Nephron (organoid): ENCODE measurements around the gene PIGO.

Experiments
- H3K27ac Mint-ChIP-seq, 3 experiments: 2 replicates each; pipeline ENCODE4 v1.8.0; 2020; ENCODE audit warnings: mixed read lengths in 3 of 3, mild to moderate bottlenecking in 2 of 3, moderate library complexity in 1 of 3
- H3K27me3 Mint-ChIP-seq: 2 replicates; pipeline ENCODE4 v1.8.0; 2021; ENCODE audit warnings: low read depth, mild to moderate bottlenecking, moderate library complexity, mixed read lengths
- H3K36me3 Mint-ChIP-seq: 2 replicates; pipeline ENCODE4 v1.8.0; 2020; ENCODE audit warnings: low read depth, mixed read lengths
- H3K4me1 Mint-ChIP-seq: 2 replicates; pipeline ENCODE4 v1.8.0; 2020; ENCODE audit warnings: mixed read lengths
- H3K4me3 Mint-ChIP-seq, 3 experiments: 2 replicates each; pipeline ENCODE4 v1.8.0; 2020; ENCODE audit warnings: mild to moderate bottlenecking in 3 of 3, mixed read lengths in 3 of 3, moderate library complexity in 2 of 3
- H3K9me3 Mint-ChIP-seq: 2 replicates; pipeline ENCODE4 v1.8.0; 2020; ENCODE audit warnings: mixed read lengths
- CTCF ChIP-seq, 3 experiments: fragments of 200-600 bp; sonication (generic); IDR thresholded peaks; one replicate each; pipeline ENCODE4 v1.5.0; 2021; ENCODE audit warnings: antibody characterized with exemption in 3 of 3; ENCODE audit not compliant: unreplicated experiment in 3 of 3

Gene PIGO

GRCh38 chr9:35096035-35096849, at the start of gene PIGO:
TSS of gene PIGO (minus strand) at chr9:35096591. CDS start at chr9:35095565, 1,026 bp downstream.
- Mint-ChIP-seq H3K9me3 (no peaks in the 10 kb centered on the region), H3K4me3 (peak within 1 kb of the TSS; percentile 88 to 90 (median 89))

GRCh38 chr9:35142037-35142436, 45.6 kb upstream of the PIGO start:
- Mint-ChIP-seq H3K36me3 (no peaks in the 10 kb centered on the region), H3K27ac (no peak overlapping the region), H3K27me3 (no peaks in the 10 kb centered on the region), H3K4me1 (no peaks in the 10 kb centered on the region), H3K9me3 (peaks cover 28% of the 10 kb centered on the region), H3K4me3 (no peak overlapping the region)
- no peak for TF ChIP-seq CTCF (IDR thresholded peaks at IDR 0.05; ENCODE audit: unreplicated experiment in 3 of 3)

More at GRCh38 chr9:35096035-35096849, at the start of gene PIGO:
- Mint-ChIP-seq H3K27me3 (no peaks in the 10 kb centered on the region), H3K27ac (peak within 1 kb of the TSS; percentile 63 to 94 (median 90)), H3K36me3 (peaks cover 32% of the 10 kb centered on the region), H3K4me1 (peaks cover 9% of the 10 kb centered on the region)
- peak; percentile 78 to 89 (median 79) for TF ChIP-seq CTCF (IDR thresholded peaks at IDR 0.05; ENCODE audit: unreplicated experiment in 3 of 3)

- no peaks in the 10 kb centered on the region for H3K4me1 Mint-ChIP-seq
- no peak for TF ChIP-seq CTCF (IDR thresholded peaks at IDR 0.05; ENCODE audit: unreplicated experiment in 3 of 3)
Observed at GRCh38 chr9:35140093-35140492, 43.7 kb upstream of the PIGO start.

GRCh38 chr9:35136866-35137265, 40.5 kb upstream of the PIGO start:
- TF ChIP-seq CTCF (IDR thresholded peaks at IDR 0.05; ENCODE audit: unreplicated experiment in 3 of 3): no peak
- no peaks in the 10 kb centered on the region for H3K36me3 Mint-ChIP-seq
- no peaks in the 10 kb centered on the region for H3K27me3 Mint-ChIP-seq
- H3K4me3 Mint-ChIP-seq: no peak overlapping the region
- H3K9me3 Mint-ChIP-seq: peaks cover 20% of the 10 kb centered on the region
- H3K4me1 Mint-ChIP-seq: no peaks in the 10 kb centered on the region
- no peak overlapping the region for H3K27ac Mint-ChIP-seq

More at GRCh38 chr9:35140093-35140492, 43.7 kb upstream of the PIGO start:
- Mint-ChIP-seq H3K9me3 (peaks cover 23% of the 10 kb centered on the region), H3K36me3 (no peaks in the 10 kb centered on the region), H3K27me3 (no peaks in the 10 kb centered on the region), H3K27ac (no peak overlapping the region), H3K4me3 (no peak overlapping the region)

GRCh38 chr9:35135988-35136387, 39.6 kb upstream of the PIGO start:
- H3K27me3 Mint-ChIP-seq: no peaks in the 10 kb centered on the region
- no peak for TF ChIP-seq CTCF (IDR thresholded peaks at IDR 0.05; ENCODE audit: unreplicated experiment in 3 of 3)
- peaks cover 17% of the 10 kb centered on the region for H3K9me3 Mint-ChIP-seq
- H3K36me3 Mint-ChIP-seq: no peaks in the 10 kb centered on the region
- H3K27ac Mint-ChIP-seq: no peak overlapping the region
- H3K4me1 Mint-ChIP-seq: no peaks in the 10 kb centered on the region
- H3K4me3 Mint-ChIP-seq: no peak overlapping the region

DNA sequence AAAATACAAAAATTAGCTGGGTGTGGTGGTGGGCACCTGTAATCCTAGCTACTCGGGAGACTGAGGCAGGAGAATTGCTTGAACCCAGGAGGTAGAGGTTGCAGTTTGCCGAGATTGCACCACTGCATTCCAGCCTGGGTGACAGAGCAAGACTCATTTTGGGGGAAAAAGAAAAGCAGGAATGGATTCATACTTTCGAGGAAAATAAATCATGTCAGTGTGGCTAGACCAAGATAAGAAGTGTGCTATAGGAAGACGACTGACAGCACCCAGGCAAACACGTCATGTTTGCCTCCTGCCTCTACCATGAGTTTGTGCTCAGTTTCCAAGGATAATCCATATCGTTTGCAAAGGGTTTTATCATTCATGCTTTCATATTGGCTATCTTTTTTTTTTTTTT, 38.5 kb upstream of the PIGO start:
- H3K27ac Mint-ChIP-seq: no peak overlapping the region
- no peaks in the 10 kb centered on the region for H3K27me3 Mint-ChIP-seq
- no peaks in the 10 kb centered on the region for H3K4me1 Mint-ChIP-seq
- H3K4me3 Mint-ChIP-seq: no peak overlapping the region
- no peaks in the 10 kb centered on the region for H3K36me3 Mint-ChIP-seq
- H3K9me3 Mint-ChIP-seq: peaks cover 18% of the 10 kb centered on the region
- TF ChIP-seq CTCF (IDR thresholded peaks at IDR 0.05; ENCODE audit: unreplicated experiment in 3 of 3): no peak
